K562 (cell line): ENCODE results near the gene TMEM39A. TPM values are rescaled to one million over a fixed set of nuclear protein-coding genes. Genes with fewer than 3 reads are reported as not detected.

Experiments used
- ATF7 ChIP-seq: fragments of 450-650 bp; IDR thresholded peaks from 2 replicates; pipeline ENCODE4 v1.7.1; 2014; ENCODE audit warnings: mild to moderate bottlenecking, moderate library complexity
- FOSL1 ChIP-seq: fragments of 200-800 bp; sonication (Bioruptor generic); conservative IDR thresholded peaks from 2 replicates; pipeline ENCODE4 v1.6.1; 2016; ENCODE audit warnings: missing genetic modification characterization, missing compliant biosample characterization
- GABPB1 ChIP-seq: sonication (generic); formaldehyde crosslinking; IDR thresholded peaks from 2 replicates; pipeline ENCODE4 v1.8.0; 2022; ENCODE audit warnings: mild to moderate bottlenecking, missing genetic modification reagents
- KAT7 ChIP-seq: sonication (generic); formaldehyde crosslinking; IDR thresholded peaks from 2 replicates; pipeline ENCODE4 v1.8.0; 2022; ENCODE audit warnings: missing genetic modification reagents, mild to moderate bottlenecking, borderline replicate concordance
- KDM4B ChIP-seq, 2 experiments: fragments of 450-650 bp in 1 of 2; sonication (generic) in 1 of 2; IDR thresholded peaks; 2 replicates each; pipeline ENCODE4 v1.6.1; 2016 to 2017; ENCODE audit warnings: borderline replicate concordance in 2 of 2, antibody characterized with exemption in 1 of 2, low read depth in 1 of 2, mild to moderate bottlenecking in 1 of 2
- KDM5B ChIP-seq: fragments of 200-600 bp; sonication (generic); IDR thresholded peaks from 2 replicates; pipeline ENCODE4 v1.6.1; 2012; ENCODE audit warnings: low read depth, mild to moderate bottlenecking, moderate library complexity, low read length, control low read depth, inconsistent platforms; ENCODE audit not compliant: insufficient replicate concordance
- LCOR ChIP-seq: sonication (generic); formaldehyde crosslinking; IDR thresholded peaks from 2 replicates; pipeline ENCODE4 v1.8.0; 2022; ENCODE audit warnings: mild to moderate bottlenecking, missing genetic modification reagents
- MBD2 ChIP-seq: sonication (generic); IDR thresholded peaks from 2 replicates; pipeline ENCODE4 v1.6.1; 2016; ENCODE audit warnings: low read depth, borderline replicate concordance
- MYC ChIP-seq, 2 experiments: fragments of 250-450 bp in 1 of 2; sonication (Bioruptor Pico) in 1 of 2; IDR thresholded peaks; 2 replicates each; pipeline versions ENCODE4 v1.5.1 to v1.6.1; 2012 to 2021; ENCODE audit warnings: low read depth in 2 of 2, borderline replicate concordance in 1 of 2, improper control_type of control experiment in 1 of 2, low read length in 1 of 2, mild to moderate bottlenecking in 1 of 2, moderate library complexity in 1 of 2
- NBN ChIP-seq: fragments of 450-650 bp; IDR thresholded peaks from 2 replicates; pipeline ENCODE4 v1.6.1; 2016; ENCODE audit warnings: low read depth, mild to moderate bottlenecking
- NCOR1 ChIP-seq: fragments of 450-650 bp; IDR thresholded peaks from 2 replicates; pipeline ENCODE4 v1.6.1; 2016; ENCODE audit warnings: mild to moderate bottlenecking, moderate library complexity
- NFE2 ChIP-seq: IDR thresholded peaks from 2 replicates; pipeline ENCODE4 v1.6.1; 2014; ENCODE audit warnings: antibody characterized with exemption, low read depth
- NFRKB ChIP-seq: fragments of 450-650 bp; IDR thresholded peaks from 2 replicates; pipeline ENCODE4 v1.6.1; 2016; ENCODE audit warnings: low read depth
- PML ChIP-seq: IDR thresholded peaks from 2 replicates; pipeline ENCODE4 v1.6.1; 2012; ENCODE audit warnings: low read length, inconsistent platforms
- POLR2H ChIP-seq: IDR thresholded peaks from 2 replicates; pipeline ENCODE4 v1.6.1; 2016; ENCODE audit warnings: missing genetic modification characterization, low read depth, mild to moderate bottlenecking, control low read depth, missing compliant biosample characterization, moderate library complexity
- TAF1 ChIP-seq: IDR thresholded peaks from 2 replicates; pipeline ENCODE4 v1.6.1; 2011; ENCODE audit warnings: mild to moderate bottlenecking, low read length, moderate library complexity; ENCODE audit not compliant: insufficient read depth, control insufficient read depth, severe bottlenecking; ENCODE audit errors: extremely low read depth
- TBL1XR1 ChIP-seq, 2 experiments: IDR thresholded peaks; 2 replicates each; pipeline ENCODE4 v1.6.1; 2012; ENCODE audit warnings: improper control_type of control experiment in 2 of 2, low read length in 2 of 2, mild to moderate bottlenecking in 1 of 2
- ZKSCAN1 ChIP-seq: fragments of 150-350 bp; IDR thresholded peaks from 2 replicates; pipeline ENCODE4 v1.6.1; 2016; ENCODE audit warnings: low read depth, low read length
- polyA plus RNA-seq, 8 experiments: library from polyadenylated mRNA; depleted of rRNA in 4 of 8; stranded (reverse) in 5 of 8; unstranded in 3 of 8; fragments of >200 nt; fragmentation: Nextera tagmentation in 2 of 8; fragmentation: Illumina TruSeq in 1 of 8; extraction: Ambion mirVana in 2 of 8; extraction: Trizol in 1 of 8; gene quantifications; 2 replicates each; pipeline versions ENCODE4 v1.2.1 to v1.2.3, GENCODE V29; 2011 to 2014; ENCODE audit warnings: inconsistent platforms in 1 of 8, missing spikeins in 1 of 8
- total RNA-seq, 7 experiments: library from RNA; depleted of rRNA in 6 of 7; stranded (reverse); fragments of >200 nt in 6 of 7; fragmentation: Illumina TruSeq in 2 of 7; extraction: Trizol in 2 of 7; gene quantifications; 2 replicates each; pipeline versions ENCODE4 v1.2.1 to v1.2.3, GENCODE V29; 2011 to 2021; ENCODE audit warnings: low replicate concordance in 1 of 7
- TF ChIP-seq, protein P1 (sequence below), 2 experiments: IDR thresholded peaks; 2 replicates each; pipeline ENCODE4 v1.6.1; 2012; ENCODE audit warnings: improper control_type of control experiment in 2 of 2, low read depth in 2 of 2, low read length in 2 of 2, borderline replicate concordance in 1 of 2
- TF ChIP-seq, protein P2 (sequence below): fragments of 450-650 bp; IDR thresholded peaks from 2 replicates; pipeline ENCODE4 v1.6.1; 2016; ENCODE audit warnings: low read depth, mild to moderate bottlenecking, moderate library complexity
- TF ChIP-seq, protein P3 (sequence below): fragments of 450-650 bp; IDR thresholded peaks from 2 replicates; pipeline ENCODE4 v1.7.1; 2018; ENCODE audit warnings: mild to moderate bottlenecking, low read depth; ENCODE audit not compliant: partially characterized antibody

Gene TMEM39A
- total and polyA plus RNA-seq, 9 of the 15 experiments (the other 6 are each of a cell fraction or from before 2014, with no cell fraction given) = 12.0 to 41.5 (median 15.4) TPM

- TF ChIP-seq, protein P1, sequence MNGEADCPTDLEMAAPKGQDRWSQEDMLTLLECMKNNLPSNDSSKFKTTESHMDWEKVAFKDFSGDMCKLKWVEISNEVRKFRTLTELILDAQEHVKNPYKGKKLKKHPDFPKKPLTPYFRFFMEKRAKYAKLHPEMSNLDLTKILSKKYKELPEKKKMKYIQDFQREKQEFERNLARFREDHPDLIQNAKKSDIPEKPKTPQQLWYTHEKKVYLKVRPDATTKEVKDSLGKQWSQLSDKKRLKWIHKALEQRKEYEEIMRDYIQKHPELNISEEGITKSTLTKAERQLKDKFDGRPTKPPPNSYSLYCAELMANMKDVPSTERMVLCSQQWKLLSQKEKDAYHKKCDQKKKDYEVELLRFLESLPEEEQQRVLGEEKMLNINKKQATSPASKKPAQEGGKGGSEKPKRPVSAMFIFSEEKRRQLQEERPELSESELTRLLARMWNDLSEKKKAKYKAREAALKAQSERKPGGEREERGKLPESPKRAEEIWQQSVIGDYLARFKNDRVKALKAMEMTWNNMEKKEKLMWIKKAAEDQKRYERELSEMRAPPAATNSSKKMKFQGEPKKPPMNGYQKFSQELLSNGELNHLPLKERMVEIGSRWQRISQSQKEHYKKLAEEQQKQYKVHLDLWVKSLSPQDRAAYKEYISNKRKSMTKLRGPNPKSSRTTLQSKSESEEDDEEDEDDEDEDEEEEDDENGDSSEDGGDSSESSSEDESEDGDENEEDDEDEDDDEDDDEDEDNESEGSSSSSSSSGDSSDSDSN (IDR thresholded peaks at IDR 0.05; ENCODE audit: borderline replicate concordance in 1 of 2, low read depth in 2 of 2, low read length in 2 of 2) = 0 out of 4 replicates have a peak, but pooled peaks of 1 of the 2 experiments have one; percentile 56
- TF ChIP-seq KAT7 (CRISPR knock-in tag) (0 out of 2 replicates have a peak, but pooled peaks have one; percentile 24), MYC (IDR thresholded peaks at IDR 0.05; ENCODE audit: low read depth, low read length) (peak; percentile 72), MYC (CRISPR knock-in tag; IDR thresholded peaks at IDR 0.05; ENCODE audit: borderline replicate concordance, low read depth) (no peak), TBL1XR1 (IDR thresholded peaks at IDR 0.05; ENCODE audit: low read length in 2 of 2) (peak in 1 of 2 experiments; percentile 12; a peak in 1 of 4 replicates), NCOR1 (0 out of 2 replicates have a peak, but pooled peaks have one; percentile 6), ZKSCAN1 (no peak), NFE2 (no peak), LCOR (CRISPR knock-in tag) (0 out of 2 replicates have a peak, but pooled peaks have one; percentile 24), FOSL1 (tag) (0 out of 2 replicates have a peak, but pooled peaks have one; percentile 24), NBN (0 out of 2 replicates have a peak, but pooled peaks have one; percentile 7), GABPB1 (CRISPR knock-in tag) (peak; percentile 95), KDM5B (peak; percentile 61), KDM4B (IDR thresholded peaks at IDR 0.05; ENCODE audit: borderline replicate concordance in 2 of 2, low read depth in 1 of 2) (peak in 1 of 2 experiments; percentile 94; a peak in 2 of 4 replicates), POLR2H (tag) (peak; percentile 69), ATF7 (peak; percentile 71), TAF1 (peak; percentile 81), MBD2 (0 out of 2 replicates have a peak, but pooled peaks have one; percentile 50), PML (peak; percentile 47; the same call in 1 of the 2 replicates), NFRKB (no peak)
- TF ChIP-seq, protein P2, sequence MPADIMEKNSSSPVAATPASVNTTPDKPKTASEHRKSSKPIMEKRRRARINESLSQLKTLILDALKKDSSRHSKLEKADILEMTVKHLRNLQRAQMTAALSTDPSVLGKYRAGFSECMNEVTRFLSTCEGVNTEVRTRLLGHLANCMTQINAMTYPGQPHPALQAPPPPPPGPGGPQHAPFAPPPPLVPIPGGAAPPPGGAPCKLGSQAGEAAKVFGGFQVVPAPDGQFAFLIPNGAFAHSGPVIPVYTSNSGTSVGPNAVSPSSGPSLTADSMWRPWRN = no peak
- TF ChIP-seq, protein P3, sequence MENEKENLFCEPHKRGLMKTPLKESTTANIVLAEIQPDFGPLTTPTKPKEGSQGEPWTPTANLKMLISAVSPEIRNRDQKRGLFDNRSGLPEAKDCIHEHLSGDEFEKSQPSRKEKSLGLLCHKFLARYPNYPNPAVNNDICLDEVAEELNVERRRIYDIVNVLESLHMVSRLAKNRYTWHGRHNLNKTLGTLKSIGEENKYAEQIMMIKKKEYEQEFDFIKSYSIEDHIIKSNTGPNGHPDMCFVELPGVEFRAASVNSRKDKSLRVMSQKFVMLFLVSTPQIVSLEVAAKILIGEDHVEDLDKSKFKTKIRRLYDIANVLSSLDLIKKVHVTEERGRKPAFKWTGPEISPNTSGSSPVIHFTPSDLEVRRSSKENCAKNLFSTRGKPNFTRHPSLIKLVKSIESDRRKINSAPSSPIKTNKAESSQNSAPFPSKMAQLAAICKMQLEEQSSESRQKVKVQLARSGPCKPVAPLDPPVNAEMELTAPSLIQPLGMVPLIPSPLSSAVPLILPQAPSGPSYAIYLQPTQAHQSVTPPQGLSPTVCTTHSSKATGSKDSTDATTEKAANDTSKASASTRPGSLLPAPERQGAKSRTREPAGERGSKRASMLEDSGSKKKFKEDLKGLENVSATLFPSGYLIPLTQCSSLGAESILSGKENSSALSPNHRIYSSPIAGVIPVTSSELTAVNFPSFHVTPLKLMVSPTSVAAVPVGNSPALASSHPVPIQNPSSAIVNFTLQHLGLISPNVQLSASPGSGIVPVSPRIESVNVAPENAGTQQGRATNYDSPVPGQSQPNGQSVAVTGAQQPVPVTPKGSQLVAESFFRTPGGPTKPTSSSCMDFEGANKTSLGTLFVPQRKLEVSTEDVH = peak; percentile 66
Observed at GRCh38 chr3:119498186-119499011, 35.0 kb upstream of the TMEM39A start, which contains the start of gene TIMMDC1 (continued).
